GM12892 (cell line): ENCODE measurements around the gene PCGF3.

Experiments used
- POLR2A ChIP-seq: IDR thresholded peaks from 2 replicates; pipeline ENCODE4 v1.6.1; 2011; ENCODE audit warnings: low read depth, low read length, control low read depth
- POLR2AphosphoS5 ChIP-seq: IDR thresholded peaks from 2 replicates; pipeline ENCODE4 v1.6.1; 2011; ENCODE audit warnings: low read depth, low read length, control low read depth
- TAF1 ChIP-seq: IDR thresholded peaks from 2 replicates; pipeline ENCODE4 v1.6.1; 2011; ENCODE audit warnings: low read depth, mild to moderate bottlenecking, control low read depth, low read length, borderline replicate concordance

GRCh38 chr4:752196-752861 is 46.7 kb downstream of the PCGF3 start:
- no peak for TF ChIP-seq POLR2AphosphoS5
- no peak for TF ChIP-seq POLR2A
- no peak for TF ChIP-seq TAF1
